IMR-90 (cell line): ENCODE data around the gene HTN1. TPM values are rescaled to one million over a fixed set of nuclear protein-coding genes. Genes with fewer than 3 reads are reported as not detected.

Experiments used
- ATAC-seq: fragments of 200-7000 bp; cut with Tn5 transposase; 2 replicates; pipeline ENCODE4 v1.9.1; 2020; ENCODE audit warnings: low read depth, mild to moderate bottlenecking, moderate library complexity
- BruUV-seq: library from RNA; stranded (reverse); fragments of 400-500 nt; replicated peaks from 2 replicates; lab custom pipeline; 2021; lab: Mats Ljungman, UMichigan
- CTCF ChIA-PET: fragments of 300-600 bp; formaldehyde crosslinking; extraction: SDS; loops from one replicate; lab custom pipeline; 2021; ENCODE audit warnings: antibody characterized with exemption; lab: Yijun Ruan, JAX
- POLR2A ChIA-PET: fragments of 300-600 bp; sonication (Branson Sonifier 250); formaldehyde crosslinking; loops from one replicate; lab custom pipeline; 2022; ENCODE audit warnings: antibody characterized with exemption; ENCODE audit not compliant: unreplicated experiment; lab: Charles Lee
- DNase-seq: peaks from one replicate; pipeline ENCODE4 v3.0.0; 2013
- H2AFZ ChIP-seq: replicated peaks from 2 replicates; pipeline ENCODE3; 2013; ENCODE audit warnings: low read length, mild to moderate bottlenecking; ENCODE audit not compliant: poor library complexity
- H2AK5ac ChIP-seq: 2 replicates; pipeline ENCODE4 v1.6.1; 2013; ENCODE audit warnings: low read depth, low read length, inconsistent platforms
- H2AK9ac ChIP-seq: replicated peaks from 2 replicates; pipeline ENCODE3; 2013; ENCODE audit warnings: mild to moderate bottlenecking, low read depth, low read length, moderate library complexity; ENCODE audit not compliant: poor library complexity
- H2BK120ac ChIP-seq: 2 replicates; pipeline ENCODE4 v1.6.1; 2013; ENCODE audit warnings: low read depth, low read length, inconsistent platforms
- H2BK15ac ChIP-seq: 3 replicates; pipeline ENCODE4 v1.6.1; 2013; ENCODE audit warnings: low read depth, low read length, inconsistent platforms
- H2BK20ac ChIP-seq: 2 replicates; pipeline ENCODE4 v1.6.1; 2013; ENCODE audit warnings: low read depth, mild to moderate bottlenecking, inconsistent platforms, low read length, moderate library complexity
- H2BK5ac ChIP-seq: 2 replicates; pipeline ENCODE4 v1.6.1; 2013; ENCODE audit warnings: mild to moderate bottlenecking, low read depth, low read length, inconsistent platforms; ENCODE audit not compliant: poor library complexity, severe bottlenecking
- H3K14ac ChIP-seq: replicated peaks from 2 replicates; pipeline ENCODE4 v1.6.1; 2013; ENCODE audit warnings: low read depth, low read length, inconsistent platforms
- H3K18ac ChIP-seq: 2 replicates; pipeline ENCODE4 v1.6.1; 2013; ENCODE audit warnings: low read depth, low read length, control low read depth
- H3K23ac ChIP-seq: 2 replicates; pipeline ENCODE4 v1.6.1; 2013; ENCODE audit warnings: low read depth, low read length, inconsistent platforms
- H3K27ac ChIP-seq: 2 replicates; pipeline ENCODE4 v1.5.1; 2013; ENCODE audit warnings: mild to moderate bottlenecking, control low read depth, low read length; ENCODE audit not compliant: insufficient read depth
- H3K27me3 ChIP-seq: 2 replicates; pipeline ENCODE4 v1.6.1; 2013; ENCODE audit warnings: low read length; ENCODE audit not compliant: control insufficient read depth, insufficient read depth
- H3K36me3 ChIP-seq: 2 replicates; pipeline ENCODE4 v1.6.1; 2013; ENCODE audit warnings: low read length, mixed read lengths; ENCODE audit not compliant: control insufficient read depth, insufficient read depth
- H3K4ac ChIP-seq: 2 replicates; pipeline ENCODE4 v1.6.1; 2013; ENCODE audit warnings: low read depth, low read length, inconsistent platforms
- H3K4me1 ChIP-seq: 2 replicates; pipeline ENCODE4 v1.6.1; 2013; ENCODE audit warnings: low read length, mixed read lengths; ENCODE audit not compliant: control insufficient read depth, insufficient read depth
- H3K4me2 ChIP-seq: 2 replicates; pipeline ENCODE4 v1.6.1; 2013; ENCODE audit warnings: low read depth, mild to moderate bottlenecking, control low read depth, low read length, moderate library complexity
- H3K4me3 ChIP-seq: 2 replicates; pipeline ENCODE4 v1.5.1; 2013; ENCODE audit warnings: low read depth, mild to moderate bottlenecking, control low read depth, low read length, moderate library complexity; ENCODE audit not compliant: insufficient read depth
- H3K56ac ChIP-seq: 2 replicates; pipeline ENCODE4 v1.6.1; 2013; ENCODE audit warnings: low read length, inconsistent platforms; ENCODE audit not compliant: insufficient read depth; ENCODE audit errors: extremely low read depth
- H3K79me1 ChIP-seq, 2 experiments: 2 replicates each; pipeline ENCODE4 v1.6.1; 2013; ENCODE audit warnings: low read length in 2 of 2, inconsistent platforms in 1 of 2, low read depth in 1 of 2
- H3K9ac ChIP-seq: 2 replicates; pipeline ENCODE4 v1.6.1; 2013; ENCODE audit warnings: low read depth, low read length, control low read depth
- H3K9me1 ChIP-seq: 2 replicates; pipeline ENCODE4 v1.6.1; 2013; ENCODE audit warnings: low read length, inconsistent platforms; ENCODE audit not compliant: insufficient read depth
- H3K9me3 ChIP-seq: 2 replicates; pipeline ENCODE4 v1.6.1; 2013; ENCODE audit warnings: low read length; ENCODE audit not compliant: control insufficient read depth, insufficient read depth
- H4K20me1 ChIP-seq: 2 replicates; pipeline ENCODE4 v1.6.1; 2013; ENCODE audit warnings: low read length, inconsistent platforms; ENCODE audit not compliant: insufficient read depth
- H4K5ac ChIP-seq: 2 replicates; pipeline ENCODE4 v1.6.1; 2013; ENCODE audit warnings: mild to moderate bottlenecking, low read depth, low read length, control low read depth
- H4K8ac ChIP-seq, 2 experiments: 2 replicates each; pipeline ENCODE4 v1.6.1; 2013; ENCODE audit warnings: low read depth in 2 of 2, low read length in 2 of 2, control low read depth in 1 of 2, inconsistent platforms in 1 of 2
- H4K91ac ChIP-seq: 2 replicates; pipeline ENCODE4 v1.6.1; 2013; ENCODE audit warnings: low read depth, low read length, inconsistent platforms; ENCODE audit not compliant: insufficient read depth
- BHLHE40 ChIP-seq: fragments of 150-350 bp; IDR thresholded peaks from 2 replicates; pipeline ENCODE4 v1.6.1; 2016; ENCODE audit warnings: mild to moderate bottlenecking, low read depth, low read length
- CEBPB ChIP-seq: IDR thresholded peaks from 2 replicates; pipeline ENCODE4 v1.6.1; 2012; ENCODE audit warnings: low read depth, low read length, improper control_type of control experiment
- CHD1 ChIP-seq: IDR thresholded peaks from 2 replicates; pipeline ENCODE4 v1.6.1; 2012; ENCODE audit warnings: low read depth, low read length, improper control_type of control experiment
- FOS ChIP-seq: fragments of 150-350 bp; IDR thresholded peaks from 2 replicates; pipeline ENCODE4 v1.6.1; 2016; ENCODE audit warnings: low read depth, low read length
- MAFK ChIP-seq: IDR thresholded peaks from 2 replicates; pipeline ENCODE4 v1.6.1; 2012; ENCODE audit warnings: low read depth, low read length, improper control_type of control experiment
- MAZ ChIP-seq: IDR thresholded peaks from 2 replicates; pipeline ENCODE4 v1.6.1; 2012; ENCODE audit warnings: low read depth, mild to moderate bottlenecking, low read length, improper control_type of control experiment, moderate library complexity, borderline replicate concordance
- MXI1 ChIP-seq: IDR thresholded peaks from 2 replicates; pipeline ENCODE4 v1.6.1; 2012; ENCODE audit warnings: low read depth, mild to moderate bottlenecking, low read length, moderate library complexity, borderline replicate concordance
- NFE2L2 ChIP-seq: fragments of 150-350 bp; IDR thresholded peaks from 2 replicates; pipeline ENCODE4 v1.6.1; 2016; ENCODE audit warnings: low read depth, mild to moderate bottlenecking, low read length
- POLR2A ChIP-seq: IDR thresholded peaks from 2 replicates; pipeline ENCODE4 v1.6.1; 2012; ENCODE audit warnings: mild to moderate bottlenecking, low read depth, low read length
- RAD21 ChIP-seq: IDR thresholded peaks from 2 replicates; pipeline ENCODE4 v1.6.1; 2012; ENCODE audit warnings: low read length, improper control_type of control experiment
- RCOR1 ChIP-seq: IDR thresholded peaks from 2 replicates; pipeline ENCODE4 v1.6.1; 2012; ENCODE audit warnings: mild to moderate bottlenecking, low read length, improper control_type of control experiment; ENCODE audit not compliant: insufficient replicate concordance
- SMC3 ChIP-seq: fragments of 150-350 bp; IDR thresholded peaks from 2 replicates; pipeline ENCODE4 v1.6.1; 2016; ENCODE audit warnings: low read depth, mild to moderate bottlenecking, antibody characterized with exemption, low read length, moderate library complexity
- WGBS, 2 experiments: methylation state at CpG; one replicate each; pipeline versions ENCODE4 v1.1.5 to v1.1.7; 2013; ENCODE audit warnings: missing lambda C conversion rate in 2 of 2; ENCODE audit not compliant: insufficient read length in 1 of 2; ENCODE audit errors: extremely low coverage in 2 of 2; 5-methylcytosine and 5-hydroxymethylcytosine counted together
- dilution Hi-C: fragments of 300-500 bp; cut with HindIII; formaldehyde crosslinking; loops from one replicate; pipeline ENCODE4 v1.14.3; 2018; ENCODE audit warnings: low sequenced_read_pairs; ENCODE audit not compliant: unreplicated experiment
- in situ Hi-C: fragments of 300-500 bp; cut with MboI; formaldehyde crosslinking; loops from 3 replicates; pipeline ENCODE4 v1.14.3; 2019; ENCODE audit warnings: low sequenced_read_pairs, inconsistent platforms, mixed read lengths
- intact Hi-C: fragments of 100-400 bp; cut with micrococcal nuclease; formaldehyde crosslinking; loops from 2 replicates; pipeline ENCODE4 v1.10.0; 2022
- polyA plus RNA-seq, 3 experiments: library from polyadenylated mRNA; depleted of rRNA; stranded (reverse); fragments of >200 nt; gene quantifications; 2 replicates each; pipeline ENCODE4 v1.2.3, GENCODE V29; 2012; ENCODE audit warnings: low replicate concordance in 1 of 3
- total RNA-seq: library from RNA; depleted of rRNA; stranded (reverse); fragments of >200 nt; gene quantifications from 2 replicates; pipeline ENCODE4 v1.2.3, GENCODE V29; 2012
- TF ChIP-seq, protein P1 (sequence below): fragments of 150-350 bp; IDR thresholded peaks from 2 replicates; pipeline ENCODE4 v1.6.1; 2016; ENCODE audit warnings: low read depth, mild to moderate bottlenecking, low read length, moderate library complexity, borderline replicate concordance
- TF ChIP-seq, protein P2 (sequence below): conservative IDR thresholded peaks from 2 replicates; pipeline ENCODE4 v1.5.1; 2012; ENCODE audit warnings: mild to moderate bottlenecking, low read depth, low read length, improper control_type of control experiment
- TF ChIP-seq, protein P3 (sequence below): fragments of 150-350 bp; IDR thresholded peaks from 2 replicates; pipeline ENCODE4 v1.6.1; 2017; ENCODE audit warnings: mild to moderate bottlenecking, antibody characterized with exemption, low read length, low read depth

The HTN1 gene
- total and polyA plus RNA-seq, 2 of the 4 experiments (the other 2 are of a cell fraction) = not detected

DNA sequence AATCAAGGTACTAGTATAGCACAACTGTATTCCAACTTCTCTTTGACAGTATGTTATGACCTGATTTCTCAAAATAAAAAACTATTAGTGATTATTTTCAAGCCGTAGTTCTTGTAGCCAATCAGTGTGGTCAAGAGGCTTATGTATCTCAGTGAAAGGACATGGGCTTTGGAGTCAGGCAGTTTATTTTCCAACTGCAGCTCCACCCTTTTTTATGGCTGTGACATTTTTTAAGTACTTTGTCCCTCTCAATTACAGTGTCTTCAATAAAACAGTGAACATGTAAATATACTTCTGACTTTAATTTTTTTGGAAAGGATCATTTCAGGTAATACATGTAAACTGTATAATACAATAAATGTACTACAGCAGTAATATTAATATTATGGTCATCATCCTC is 30.0 kb downstream of the HTN1 start:
- Histone ChIP-seq H3K9me1 (no peaks in the 10 kb centered on the region), H2AK9ac (no peak overlapping the region), H2BK5ac (no peak overlapping the region), H3K27me3 (no peaks in the 10 kb centered on the region), H4K91ac (no peak overlapping the region), H4K5ac (no peak overlapping the region), H4K8ac (no peak overlapping the region), H2BK15ac (no peak overlapping the region), H3K9ac (no peak overlapping the region), H2AK5ac (no peak overlapping the region), H3K14ac (no peak overlapping the region), H3K9me3 (no peaks in the 10 kb centered on the region), H3K56ac (no peak overlapping the region), H3K4me1 (no peaks in the 10 kb centered on the region), H4K20me1 (no peaks in the 10 kb centered on the region), H3K4ac (no peak overlapping the region), H2BK20ac (no peak overlapping the region), H3K4me3 (no peak overlapping the region), H3K18ac (no peak overlapping the region), H3K23ac (no peak overlapping the region), H3K27ac (no peak overlapping the region), H2AFZ (no peak overlapping the region), H2BK120ac (no peak overlapping the region), H3K4me2 (no peak overlapping the region), H3K36me3 (no peaks in the 10 kb centered on the region), H3K79me1 (no peaks in the 10 kb centered on the region)
- ATAC-seq = no peak
- TF ChIP-seq POLR2A (no peak), MXI1 (no peak), BHLHE40 (no peak), RAD21 (no peak), MAZ (no peak), RCOR1 (no peak), NFE2L2 (no peak), SMC3 (no peak), FOS (no peak), CEBPB (no peak), CHD1 (no peak), MAFK (no peak)
- TF ChIP-seq, protein P1, sequence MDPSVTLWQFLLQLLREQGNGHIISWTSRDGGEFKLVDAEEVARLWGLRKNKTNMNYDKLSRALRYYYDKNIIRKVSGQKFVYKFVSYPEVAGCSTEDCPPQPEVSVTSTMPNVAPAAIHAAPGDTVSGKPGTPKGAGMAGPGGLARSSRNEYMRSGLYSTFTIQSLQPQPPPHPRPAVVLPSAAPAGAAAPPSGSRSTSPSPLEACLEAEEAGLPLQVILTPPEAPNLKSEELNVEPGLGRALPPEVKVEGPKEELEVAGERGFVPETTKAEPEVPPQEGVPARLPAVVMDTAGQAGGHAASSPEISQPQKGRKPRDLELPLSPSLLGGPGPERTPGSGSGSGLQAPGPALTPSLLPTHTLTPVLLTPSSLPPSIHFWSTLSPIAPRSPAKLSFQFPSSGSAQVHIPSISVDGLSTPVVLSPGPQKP = no peak
- TF ChIP-seq, protein P2, sequence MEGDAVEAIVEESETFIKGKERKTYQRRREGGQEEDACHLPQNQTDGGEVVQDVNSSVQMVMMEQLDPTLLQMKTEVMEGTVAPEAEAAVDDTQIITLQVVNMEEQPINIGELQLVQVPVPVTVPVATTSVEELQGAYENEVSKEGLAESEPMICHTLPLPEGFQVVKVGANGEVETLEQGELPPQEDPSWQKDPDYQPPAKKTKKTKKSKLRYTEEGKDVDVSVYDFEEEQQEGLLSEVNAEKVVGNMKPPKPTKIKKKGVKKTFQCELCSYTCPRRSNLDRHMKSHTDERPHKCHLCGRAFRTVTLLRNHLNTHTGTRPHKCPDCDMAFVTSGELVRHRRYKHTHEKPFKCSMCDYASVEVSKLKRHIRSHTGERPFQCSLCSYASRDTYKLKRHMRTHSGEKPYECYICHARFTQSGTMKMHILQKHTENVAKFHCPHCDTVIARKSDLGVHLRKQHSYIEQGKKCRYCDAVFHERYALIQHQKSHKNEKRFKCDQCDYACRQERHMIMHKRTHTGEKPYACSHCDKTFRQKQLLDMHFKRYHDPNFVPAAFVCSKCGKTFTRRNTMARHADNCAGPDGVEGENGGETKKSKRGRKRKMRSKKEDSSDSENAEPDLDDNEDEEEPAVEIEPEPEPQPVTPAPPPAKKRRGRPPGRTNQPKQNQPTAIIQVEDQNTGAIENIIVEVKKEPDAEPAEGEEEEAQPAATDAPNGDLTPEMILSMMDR = no peak
- TF ChIP-seq, protein P3, sequence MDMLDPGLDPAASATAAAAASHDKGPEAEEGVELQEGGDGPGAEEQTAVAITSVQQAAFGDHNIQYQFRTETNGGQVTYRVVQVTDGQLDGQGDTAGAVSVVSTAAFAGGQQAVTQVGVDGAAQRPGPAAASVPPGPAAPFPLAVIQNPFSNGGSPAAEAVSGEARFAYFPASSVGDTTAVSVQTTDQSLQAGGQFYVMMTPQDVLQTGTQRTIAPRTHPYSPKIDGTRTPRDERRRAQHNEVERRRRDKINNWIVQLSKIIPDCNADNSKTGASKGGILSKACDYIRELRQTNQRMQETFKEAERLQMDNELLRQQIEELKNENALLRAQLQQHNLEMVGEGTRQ = no peak
- intact Hi-C loops = no loop called here
- in situ Hi-C loops = no loop called here
- dilution Hi-C loops = no loop called here
- ChIA-PET POLR2A (no interaction called here), CTCF (no interaction called here)
- no TSS peak for BruUV-seq
- no peak for DNase-seq
- whole genome bisulfite sequencing, 2 experiments = no CpG with 5 or more reads among the region's 1 CpG
